T-helper 17 cell (primary cell): ENCODE data around the gene CDK18. TPM values are rescaled to one million over a fixed set of nuclear protein-coding genes. Genes with fewer than 3 reads are reported as not detected.
A peak's percentile ranks its signal among the peaks of the same experiment; 100 is the strongest.

Source experiments
- ATAC-seq: fragments of 150-1000 bp; cut with Tn5 transposase; 2 replicates; pipeline ENCODE4 v1.10.0; 2021; ENCODE audit warnings: mild to moderate bottlenecking, moderate library complexity
- DNase-seq, 3 donors: peaks; one replicate each; pipeline versions ENCODE4 v3.0.0 to v3.0.0-alpha.2; 2020 to 2021
- H3K9me3 ChIP-seq: one replicate; pipeline ENCODE4 v1.7.0; 2013; ENCODE audit warnings: low read length, mild to moderate bottlenecking; ENCODE audit not compliant: control insufficient read depth, poor library complexity, severe bottlenecking
- H3K27ac Mint-ChIP-seq: one replicate; pipeline ENCODE4 v1.8.0; 2022; ENCODE audit warnings: mild to moderate bottlenecking, moderate library complexity, mixed read lengths
- H3K27me3 Mint-ChIP-seq: one replicate; pipeline ENCODE4 v1.8.0; 2022; ENCODE audit warnings: mixed read lengths
- H3K36me3 Mint-ChIP-seq: one replicate; pipeline ENCODE4 v1.8.0; 2022; ENCODE audit warnings: low read depth, mixed read lengths
- H3K4me1 Mint-ChIP-seq: one replicate; pipeline ENCODE4 v1.8.0; 2022; ENCODE audit warnings: mild to moderate bottlenecking, mixed read lengths
- H3K4me3 Mint-ChIP-seq: one replicate; pipeline ENCODE4 v1.8.0; 2022; ENCODE audit warnings: mild to moderate bottlenecking, moderate library complexity, mixed read lengths
- total RNA-seq, 4 donors: library from RNA in 2 of 4; stranded (reverse) in 2 of 4; gene quantifications; one replicate each; pipeline ENCODE4 v1.2.3 and lab custom pipeline; 2022 to 2026

The CDK18 gene
- total RNA-seq (1 to 10 TPM in 1 of 2 donors, under 1 TPM in 1; 0.94 to 1.7 TPM), total RNA-seq (lab: John Stamatoyannopoulos, UW) (0 to 0.45 reads per million in 2 donors)

GRCh38 chr1:205504311-205505075, at the start of gene CDK18:
Gene CDK18, plus strand, starts transcription at chr1:205504669. Its CDS starts 18,499 bp downstream, at chr1:205523168.
- peak in 1 of 3 donors; percentile 26 for DNase-seq
- Mint-ChIP-seq H3K36me3 (no peaks in the 10 kb centered on the region), H3K27ac (peak within 1 kb of the TSS; percentile 43), H3K4me1 (peaks cover 8% of the 10 kb centered on the region), H3K4me3 (peak within 1 kb of the TSS; percentile 89), H3K27me3 (no peaks in the 10 kb centered on the region)
- ATAC-seq: peak; percentile 82
- H3K9me3 ChIP-seq: no peaks in the 10 kb centered on the region

GRCh38 chr1:205454903-205455335, 49.5 kb upstream of the CDK18 start:
- no peaks in the 10 kb centered on the region for H3K9me3 ChIP-seq
- Mint-ChIP-seq H3K27ac (no peak overlapping the region), H3K4me3 (no peak overlapping the region), H3K27me3 (peaks cover 86% of the 10 kb centered on the region), H3K4me1 (peaks cover 15% of the 10 kb centered on the region), H3K36me3 (peaks cover 7% of the 10 kb centered on the region)
- ATAC-seq (no peak), DNase-seq (no peak)

GRCh38 chr1:205455581-205456382, 48.7 kb upstream of the CDK18 start, which contains the start of gene BLACAT1:
Gene BLACAT1, minus strand, starts transcription at chr1:205456045.
- Mint-ChIP-seq H3K4me1 (peaks cover 17% of the 10 kb centered on the region), H3K4me3 (peak within 1 kb of the TSS; percentile 87), H3K27ac (peak within 1 kb of the TSS; percentile 57), H3K27me3 (peaks cover 88% of the 10 kb centered on the region), H3K36me3 (peaks cover 5% of the 10 kb centered on the region)
- no peak for ATAC-seq
- no peak for DNase-seq
- H3K9me3 ChIP-seq: no peaks in the 10 kb centered on the region

GRCh38 chr1:205456383-205456867, 48.0 kb upstream of the CDK18 start:
- Mint-ChIP-seq H3K36me3 (peaks cover 4% of the 10 kb centered on the region), H3K4me3 (peak overlapping the region; percentile 87), H3K27ac (peak overlapping the region; percentile 57), H3K27me3 (peaks cover 86% of the 10 kb centered on the region), H3K4me1 (peaks cover 17% of the 10 kb centered on the region)
- no peak for DNase-seq
- H3K9me3 ChIP-seq: no peaks in the 10 kb centered on the region
- ATAC-seq: peak; percentile 35

GRCh38 chr1:205456868-205457745, 47.4 kb upstream of the CDK18 start:
- H3K4me3 Mint-ChIP-seq: peak overlapping the region; percentile 87
- H3K36me3 Mint-ChIP-seq: peaks cover 2% of the 10 kb centered on the region
- DNase-seq (no peak), ATAC-seq (peak; percentile 18)
- no peak overlapping the region for H3K27ac Mint-ChIP-seq
- no peaks in the 10 kb centered on the region for H3K9me3 ChIP-seq
- peaks cover 84% of the 10 kb centered on the region for H3K27me3 Mint-ChIP-seq
- peaks cover 17% of the 10 kb centered on the region for H3K4me1 Mint-ChIP-seq

GRCh38 chr1:205458777-205459566, 45.5 kb upstream of the CDK18 start:
- Mint-ChIP-seq H3K36me3 (peaks cover 2% of the 10 kb centered on the region), H3K27me3 (peaks cover 65% of the 10 kb centered on the region)
- peak; percentile 71 for ATAC-seq

GRCh38 chr1:205465392-205465791, 39.1 kb upstream of the CDK18 start:
- DNase-seq (no peak), ATAC-seq (no peak)
- H3K4me3 Mint-ChIP-seq: no peak overlapping the region
- no peaks in the 10 kb centered on the region for H3K9me3 ChIP-seq
- peaks cover 3% of the 10 kb centered on the region for H3K4me1 Mint-ChIP-seq
- no peak overlapping the region for H3K27ac Mint-ChIP-seq
- peaks cover 54% of the 10 kb centered on the region for H3K27me3 Mint-ChIP-seq
- no peaks in the 10 kb centered on the region for H3K36me3 Mint-ChIP-seq

More at GRCh38 chr1:205458777-205459566, 45.5 kb upstream of the CDK18 start:
- peaks cover 17% of the 10 kb centered on the region for H3K4me1 Mint-ChIP-seq
- no peak overlapping the region for H3K27ac Mint-ChIP-seq
- no peaks in the 10 kb centered on the region for H3K9me3 ChIP-seq
- DNase-seq: peak in 1 of 3 donors; percentile 28
- H3K4me3 Mint-ChIP-seq: no peak overlapping the region

- ATAC-seq (no peak), DNase-seq (no peak)
- H3K4me3 Mint-ChIP-seq: no peak overlapping the region
- H3K9me3 ChIP-seq: no peaks in the 10 kb centered on the region
- peaks cover 3% of the 10 kb centered on the region for H3K4me1 Mint-ChIP-seq
- H3K27me3 Mint-ChIP-seq: peaks cover 53% of the 10 kb centered on the region
- H3K27ac Mint-ChIP-seq: no peak overlapping the region
- H3K36me3 Mint-ChIP-seq: no peaks in the 10 kb centered on the region
These were observed 37.8 kb upstream of the CDK18 start for GRCh38 chr1:205466595-205467220.

GRCh38 chr1:205470131-205470530, 34.3 kb upstream of the CDK18 start:
- peaks cover 4% of the 10 kb centered on the region for H3K9me3 ChIP-seq
- Mint-ChIP-seq H3K27ac (no peak overlapping the region), H3K4me3 (no peak overlapping the region), H3K36me3 (no peaks in the 10 kb centered on the region), H3K27me3 (peaks cover 70% of the 10 kb centered on the region), H3K4me1 (peaks cover 3% of the 10 kb centered on the region)
- DNase-seq (no peak), ATAC-seq (no peak)

GRCh38 chr1:205472737-205473441, 31.6 kb upstream of the CDK18 start:
- H3K4me3 Mint-ChIP-seq: no peak overlapping the region
- no peak overlapping the region for H3K27ac Mint-ChIP-seq
- ATAC-seq: no peak

GRCh38 chr1:205473475-205473874, 31.0 kb upstream of the CDK18 start:
- Mint-ChIP-seq H3K36me3 (peaks cover 4% of the 10 kb centered on the region), H3K4me1 (no peaks in the 10 kb centered on the region), H3K4me3 (no peak overlapping the region), H3K27me3 (peaks cover 43% of the 10 kb centered on the region), H3K27ac (no peak overlapping the region)
- DNase-seq (no peak), ATAC-seq (no peak)
- H3K9me3 ChIP-seq: peaks cover 4% of the 10 kb centered on the region

More at GRCh38 chr1:205472737-205473441, 31.6 kb upstream of the CDK18 start:
- H3K4me1 Mint-ChIP-seq: no peaks in the 10 kb centered on the region
- peaks cover 4% of the 10 kb centered on the region for H3K36me3 Mint-ChIP-seq
- peaks cover 4% of the 10 kb centered on the region for H3K9me3 ChIP-seq
- H3K27me3 Mint-ChIP-seq: peaks cover 49% of the 10 kb centered on the region
- DNase-seq: no peak
